ENCODE measurements around the gene RAP1GAP.

The RAP1GAP gene

DNA sequence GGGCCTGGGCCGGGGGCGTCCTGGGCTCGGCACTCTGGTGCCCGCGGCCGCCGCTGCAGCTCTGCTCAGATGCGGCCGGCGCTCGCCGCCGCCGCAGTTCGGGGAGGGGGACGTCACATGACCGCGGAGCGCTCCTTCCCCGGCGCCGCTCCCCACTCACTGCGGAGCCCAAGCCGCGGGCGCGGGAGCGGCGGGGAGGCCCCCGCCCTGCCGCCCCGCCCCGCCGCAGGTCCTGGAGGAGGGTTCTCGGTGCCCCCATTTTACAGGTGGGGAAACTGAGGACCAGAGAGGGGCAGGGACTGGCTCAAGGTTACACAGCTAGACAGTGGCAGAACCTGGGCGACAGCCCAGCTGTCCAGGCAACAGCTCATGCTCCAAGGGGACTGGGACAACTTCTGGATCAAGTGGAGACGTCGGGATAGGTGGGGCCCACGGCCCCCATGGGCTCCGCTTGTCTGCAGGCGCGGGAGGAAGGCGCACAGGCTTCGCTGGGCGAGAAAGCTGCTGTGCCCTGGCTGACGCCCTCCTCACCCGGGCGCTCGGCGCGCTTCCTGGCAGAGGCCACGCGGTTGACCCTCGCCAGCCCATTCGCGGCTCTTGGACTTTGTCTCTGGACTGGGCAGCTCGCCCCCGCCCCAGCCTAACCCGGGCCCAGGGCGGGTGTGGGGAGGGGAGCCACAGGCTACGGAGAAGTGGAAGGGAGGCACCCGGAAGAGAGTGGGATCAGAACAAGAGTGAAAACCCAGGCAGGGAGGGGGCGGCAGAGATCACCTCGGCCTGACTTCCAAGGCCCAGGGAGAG is at the start of gene RAP1GAP:
RAP1GAP (minus strand) TSS at position 100 of the 801 bp plus-strand sequence. CDS start 49,325 bp downstream, outside the sequence.
- H3K36me3 Mint-ChIP-seq: no peaks in the 10 kb centered on the region
- no peak within 1 kb of the TSS for H3K27ac Mint-ChIP-seq
- peak within 1 kb of the TSS; percentile 63 for H3K4me3 Mint-ChIP-seq
- H3K4me1 Mint-ChIP-seq: peaks cover under 1% of the 10 kb centered on the region
- DNase-seq (ENCODE audit: low spot score in 2 of 2) (no peak), ATAC-seq (ENCODE audit: low read depth) (peak; percentile 68)
- H3K27me3 Mint-ChIP-seq: peaks cover 16% of the 10 kb centered on the region
- no peaks in the 10 kb centered on the region for H3K9me3 Mint-ChIP-seq

DNA sequence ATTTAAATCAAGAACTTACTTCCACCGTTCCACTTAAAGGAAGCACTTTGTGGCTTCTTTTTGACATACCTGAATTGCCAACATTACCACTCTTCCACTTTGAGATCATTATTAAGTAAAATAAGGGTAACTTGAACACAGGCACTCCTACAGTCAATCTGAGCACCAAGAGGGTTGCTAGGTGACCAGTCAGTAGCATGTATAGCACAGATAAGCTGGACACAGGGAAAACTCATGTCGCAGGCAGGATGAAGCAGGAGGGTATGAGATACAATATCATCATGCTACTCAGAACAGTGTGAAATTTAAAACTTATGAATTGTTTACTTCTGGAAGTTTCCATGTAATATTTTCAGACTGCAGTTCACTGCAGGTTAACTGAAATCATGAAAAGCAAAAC is 47.0 kb upstream of the RAP1GAP start:
- Mint-ChIP-seq H3K9me3 (no peaks in the 10 kb centered on the region), H3K36me3 (peaks cover 25% of the 10 kb centered on the region), H3K4me3 (no peak overlapping the region), H3K27me3 (no peaks in the 10 kb centered on the region), H3K4me1 (no peaks in the 10 kb centered on the region), H3K27ac (peak overlapping the region; percentile 9)
- DNase-seq (ENCODE audit: low spot score in 2 of 2): no peak
- ATAC-seq (ENCODE audit: low read depth): no peak

DNA sequence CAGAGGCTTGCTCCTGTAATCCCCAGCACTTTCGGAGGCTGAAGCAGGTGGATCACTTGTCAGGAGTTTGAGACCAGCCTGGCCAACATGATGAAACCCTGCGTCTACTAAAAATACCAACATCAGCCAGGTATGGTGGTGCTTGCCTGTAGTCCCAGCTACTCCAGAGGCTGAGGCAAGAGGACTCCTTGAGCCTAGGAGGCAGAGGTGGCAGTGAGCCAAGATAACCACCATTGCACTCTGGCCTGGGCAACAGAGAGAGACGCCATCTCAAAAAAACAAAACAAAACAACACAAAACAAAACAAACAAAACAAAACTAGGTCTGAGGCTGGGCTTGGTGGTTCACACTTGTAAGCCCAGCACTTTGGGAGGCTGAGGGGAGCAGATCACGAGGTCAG is 38.7 kb upstream of the RAP1GAP start:
- no peaks in the 10 kb centered on the region for H3K9me3 Mint-ChIP-seq
- H3K36me3 Mint-ChIP-seq: peaks cover 20% of the 10 kb centered on the region
- H3K4me1 Mint-ChIP-seq: peaks cover 6% of the 10 kb centered on the region
- no peak for ATAC-seq (ENCODE audit: low read depth)
- H3K4me3 Mint-ChIP-seq: no peak overlapping the region
- DNase-seq (ENCODE audit: low spot score in 2 of 2): no peak
- H3K27ac Mint-ChIP-seq: no peak overlapping the region
- no peaks in the 10 kb centered on the region for H3K27me3 Mint-ChIP-seq

DNA sequence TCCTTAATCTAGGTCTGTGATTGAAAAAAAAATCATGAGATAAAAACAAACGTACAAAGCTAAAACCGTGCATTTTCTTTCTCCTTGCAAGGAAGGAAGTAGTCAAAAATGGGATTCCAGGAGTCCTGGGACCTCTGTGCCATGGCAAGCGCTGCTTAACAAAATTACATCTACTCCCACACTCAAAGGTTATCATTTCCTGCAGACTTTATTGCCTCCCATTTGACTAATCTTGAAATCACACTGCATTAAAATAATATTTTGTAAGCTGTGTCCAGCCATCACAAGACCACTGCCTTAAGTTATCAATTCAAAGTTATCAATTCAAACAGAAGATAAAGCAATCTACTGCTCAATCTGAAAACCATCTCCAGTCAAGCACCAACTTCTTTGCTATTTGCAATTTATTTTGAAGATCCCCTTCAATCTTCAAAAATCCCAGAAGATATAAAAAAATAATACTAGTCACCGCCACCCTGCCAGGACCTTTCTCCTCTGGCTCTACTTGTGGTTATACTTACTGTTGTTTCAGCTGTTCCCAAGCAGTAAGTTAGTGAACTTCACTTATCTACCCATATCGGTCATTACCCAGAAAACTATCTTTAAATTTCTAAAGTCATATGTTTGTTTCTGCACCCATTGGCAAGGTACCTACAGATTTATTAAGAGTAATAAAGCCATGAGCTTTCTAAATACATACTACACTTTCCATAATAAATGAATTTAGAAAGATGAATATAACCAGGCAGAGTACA is 38.1 kb upstream of the RAP1GAP start:
- Mint-ChIP-seq H3K4me3 (no peak overlapping the region), H3K9me3 (no peaks in the 10 kb centered on the region), H3K36me3 (peaks cover 20% of the 10 kb centered on the region), H3K4me1 (peaks cover 6% of the 10 kb centered on the region), H3K27me3 (no peaks in the 10 kb centered on the region), H3K27ac (no peak overlapping the region)
- DNase-seq (ENCODE audit: low spot score in 2 of 2): no peak
- no peak for ATAC-seq (ENCODE audit: low read depth)

DNA sequence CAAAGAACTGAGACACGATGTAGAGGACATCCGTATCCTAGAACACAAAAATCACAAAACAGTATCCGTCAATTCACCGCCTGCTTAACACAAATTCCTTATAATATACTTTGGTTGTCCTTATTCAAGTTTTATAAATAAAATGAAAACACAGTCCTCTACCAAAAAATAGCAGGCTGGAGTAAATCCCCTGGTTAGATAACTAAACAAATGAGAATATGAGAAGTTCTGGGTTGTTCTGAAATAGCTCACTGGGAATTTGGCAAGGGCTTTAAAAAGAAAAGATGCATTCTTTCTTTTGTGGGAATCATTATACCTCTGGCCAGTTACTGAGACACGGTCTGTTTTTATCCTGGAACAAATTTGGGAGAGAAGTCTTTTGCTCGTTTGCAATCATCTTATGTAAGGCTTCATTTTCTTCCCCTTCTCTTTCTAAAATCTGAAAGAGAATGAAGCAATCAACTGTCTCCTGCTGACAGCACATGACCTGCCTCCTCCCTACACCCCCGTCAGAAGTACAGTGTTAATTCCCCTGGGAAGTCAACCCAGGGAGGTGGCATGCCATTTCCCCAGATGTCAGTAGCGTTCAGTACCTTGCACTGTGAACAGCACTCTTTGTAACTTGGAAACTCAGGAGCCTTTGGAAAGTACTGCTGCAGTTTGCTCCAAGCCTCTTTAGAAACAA is 37.1 kb upstream of the RAP1GAP start:
- no peaks in the 10 kb centered on the region for H3K9me3 Mint-ChIP-seq
- peak overlapping the region; percentile 74 for H3K27ac Mint-ChIP-seq
- peaks cover 23% of the 10 kb centered on the region for H3K36me3 Mint-ChIP-seq
- H3K27me3 Mint-ChIP-seq: no peaks in the 10 kb centered on the region
- DNase-seq (ENCODE audit: low spot score in 2 of 2) (peak in 1 of 2 donors; percentile 7), ATAC-seq (ENCODE audit: low read depth) (peak; percentile 77)
- H3K4me3 Mint-ChIP-seq: no peak overlapping the region
- H3K4me1 Mint-ChIP-seq: peaks cover 6% of the 10 kb centered on the region

DNA sequence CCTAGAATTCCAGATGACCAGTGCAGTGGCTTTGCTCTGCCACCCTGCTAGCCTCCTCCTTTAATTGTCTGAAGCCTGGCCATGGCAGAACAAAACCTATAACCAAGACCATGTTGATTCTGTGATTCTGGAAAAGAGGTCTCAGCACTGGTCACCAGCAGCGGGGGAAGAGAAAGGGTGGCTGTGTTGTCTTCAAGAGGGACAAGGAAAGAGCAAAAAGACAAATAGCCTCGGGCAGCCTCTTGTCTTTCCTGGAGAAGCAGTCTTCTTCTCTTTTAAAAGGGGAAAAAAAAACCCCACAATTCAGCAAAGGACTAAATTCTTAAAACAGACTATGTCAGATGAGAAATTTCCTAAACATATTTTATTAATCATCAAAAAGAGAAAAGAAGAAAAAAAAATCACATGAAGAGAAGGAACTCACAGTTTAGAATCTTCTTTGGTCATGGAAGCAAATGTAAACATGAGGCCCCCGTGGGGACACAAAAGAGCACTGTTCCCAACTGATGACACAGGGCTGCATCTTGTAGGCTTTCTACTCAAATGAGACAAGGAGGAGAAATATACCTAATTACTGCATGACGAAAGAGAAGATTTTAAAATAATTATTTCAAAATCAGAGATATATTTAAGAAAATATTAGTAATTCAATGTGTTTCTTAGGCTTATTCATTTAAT is 36.3 kb upstream of the RAP1GAP start:
- peak overlapping the region; percentile 54 for H3K27ac Mint-ChIP-seq
- ATAC-seq (ENCODE audit: low read depth) (no peak), DNase-seq (ENCODE audit: low spot score in 2 of 2) (no peak)
- no peaks in the 10 kb centered on the region for H3K27me3 Mint-ChIP-seq
- peaks cover 6% of the 10 kb centered on the region for H3K4me1 Mint-ChIP-seq
- H3K4me3 Mint-ChIP-seq: no peak overlapping the region
- H3K9me3 Mint-ChIP-seq: no peaks in the 10 kb centered on the region
- H3K36me3 Mint-ChIP-seq: peaks cover 23% of the 10 kb centered on the region

DNA sequence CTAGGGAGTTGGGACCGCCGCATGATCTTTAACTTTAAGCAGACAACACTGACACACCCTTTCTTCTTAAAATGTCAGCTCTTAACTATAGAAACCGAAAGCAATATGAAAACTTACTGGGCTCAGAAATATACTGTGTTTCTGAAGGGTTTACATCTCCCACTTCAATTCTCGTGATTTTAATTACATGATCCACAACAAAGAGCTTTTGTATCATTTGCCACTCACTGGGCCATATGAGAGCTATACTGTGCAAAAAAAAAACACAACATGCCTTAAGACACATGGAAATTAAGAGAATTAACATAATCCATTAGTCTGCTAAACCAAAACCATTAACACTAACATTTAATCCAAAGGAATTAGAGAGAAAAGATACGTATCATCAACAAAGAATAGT is 35.0 kb upstream of the RAP1GAP start:
- no peak overlapping the region for H3K4me3 Mint-ChIP-seq
- no peaks in the 10 kb centered on the region for H3K9me3 Mint-ChIP-seq
- no peak for DNase-seq (ENCODE audit: low spot score in 2 of 2)
- peaks cover 6% of the 10 kb centered on the region for H3K4me1 Mint-ChIP-seq
- no peaks in the 10 kb centered on the region for H3K27me3 Mint-ChIP-seq
- ATAC-seq (ENCODE audit: low read depth): no peak
- no peak overlapping the region for H3K27ac Mint-ChIP-seq
- H3K36me3 Mint-ChIP-seq: peaks cover 27% of the 10 kb centered on the region

DNA sequence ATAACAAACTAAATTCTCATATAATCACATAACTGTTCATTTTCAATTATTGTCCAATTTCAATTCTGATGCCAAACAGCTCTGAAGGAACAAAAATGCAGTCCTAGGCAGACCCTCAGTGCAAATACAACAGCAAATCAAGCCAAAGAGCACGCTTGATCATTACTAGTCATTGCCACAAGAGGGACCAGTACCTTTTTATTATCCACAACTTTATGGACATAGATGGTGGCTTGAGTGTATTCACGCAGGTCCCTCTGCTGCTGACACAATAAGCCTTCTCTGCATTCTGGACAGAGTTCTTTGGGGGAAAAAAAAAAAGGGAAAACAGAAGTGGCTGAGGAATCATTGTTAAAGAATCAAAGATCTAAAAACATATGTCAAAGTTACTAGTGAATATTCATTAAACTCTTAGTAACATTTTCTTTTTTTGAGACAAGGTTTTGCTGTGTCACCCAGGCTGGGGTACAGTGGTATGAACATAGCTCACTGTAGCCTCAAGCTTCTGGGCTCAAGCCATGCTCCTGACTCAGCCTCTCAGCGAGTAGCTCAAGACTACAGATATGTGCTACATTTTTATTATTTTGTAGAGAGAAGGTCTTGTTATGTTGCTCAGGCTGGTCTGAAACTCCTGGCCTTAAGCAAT is 34.3 kb upstream of the RAP1GAP start:
- DNase-seq (ENCODE audit: low spot score in 2 of 2) (peak in 1 of 2 donors; percentile 5), ATAC-seq (ENCODE audit: low read depth) (peak; percentile 38)
- Mint-ChIP-seq H3K4me3 (no peak overlapping the region), H3K27me3 (no peaks in the 10 kb centered on the region), H3K9me3 (no peaks in the 10 kb centered on the region), H3K4me1 (peaks cover 6% of the 10 kb centered on the region), H3K27ac (peak overlapping the region; percentile 28), H3K36me3 (peaks cover 27% of the 10 kb centered on the region)

DNA sequence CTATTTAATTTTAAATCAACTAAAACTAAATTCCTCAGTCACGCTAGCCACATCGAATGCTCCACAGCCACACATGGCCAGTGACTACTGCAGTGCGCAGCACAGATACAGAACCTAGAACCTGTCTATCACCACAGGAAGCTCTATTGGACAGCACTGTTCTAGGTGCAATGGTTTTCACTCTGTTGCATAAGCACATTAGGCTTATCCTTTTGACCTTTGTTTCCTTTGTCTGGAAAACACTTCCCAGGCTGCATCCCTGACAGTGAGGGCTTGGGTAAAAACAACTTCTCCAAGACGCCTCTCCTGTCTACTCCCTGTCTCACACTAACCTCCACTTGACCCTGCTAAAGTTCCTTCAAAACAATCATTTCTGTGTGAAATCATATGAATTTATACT is 33.6 kb upstream of the RAP1GAP start:
- Mint-ChIP-seq H3K27me3 (no peaks in the 10 kb centered on the region), H3K9me3 (no peaks in the 10 kb centered on the region), H3K4me1 (peaks cover 6% of the 10 kb centered on the region), H3K27ac (peak overlapping the region; percentile 28), H3K4me3 (no peak overlapping the region), H3K36me3 (peaks cover 27% of the 10 kb centered on the region)
- DNase-seq (ENCODE audit: low spot score in 2 of 2): no peak
- no peak for ATAC-seq (ENCODE audit: low read depth)

DNA sequence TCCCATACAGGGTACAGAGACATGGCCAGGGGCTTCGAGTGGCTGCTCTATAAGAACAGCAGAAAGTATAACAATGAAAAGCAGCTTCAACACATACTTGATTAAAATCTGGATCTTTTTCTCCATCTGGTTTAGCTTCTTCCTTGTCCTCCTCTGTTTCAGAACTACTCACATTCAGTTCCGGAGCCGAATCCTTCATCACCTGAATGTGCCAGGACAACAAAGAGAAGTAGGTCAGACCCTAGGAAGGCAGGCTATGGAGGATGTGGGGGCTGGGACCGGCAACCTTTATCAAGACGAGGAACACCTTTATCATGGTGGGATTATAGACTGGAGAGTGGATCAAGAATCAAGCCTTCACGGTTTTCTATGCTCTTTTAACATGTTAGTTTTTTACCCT is 32.2 kb upstream of the RAP1GAP start:
- H3K36me3 Mint-ChIP-seq: peaks cover 29% of the 10 kb centered on the region
- no peaks in the 10 kb centered on the region for H3K27me3 Mint-ChIP-seq
- ATAC-seq (ENCODE audit: low read depth) (no peak), DNase-seq (ENCODE audit: low spot score in 2 of 2) (no peak)
- H3K27ac Mint-ChIP-seq: no peak overlapping the region
- H3K9me3 Mint-ChIP-seq: no peaks in the 10 kb centered on the region
- H3K4me1 Mint-ChIP-seq: peaks cover 4% of the 10 kb centered on the region
- H3K4me3 Mint-ChIP-seq: no peak overlapping the region

DNA sequence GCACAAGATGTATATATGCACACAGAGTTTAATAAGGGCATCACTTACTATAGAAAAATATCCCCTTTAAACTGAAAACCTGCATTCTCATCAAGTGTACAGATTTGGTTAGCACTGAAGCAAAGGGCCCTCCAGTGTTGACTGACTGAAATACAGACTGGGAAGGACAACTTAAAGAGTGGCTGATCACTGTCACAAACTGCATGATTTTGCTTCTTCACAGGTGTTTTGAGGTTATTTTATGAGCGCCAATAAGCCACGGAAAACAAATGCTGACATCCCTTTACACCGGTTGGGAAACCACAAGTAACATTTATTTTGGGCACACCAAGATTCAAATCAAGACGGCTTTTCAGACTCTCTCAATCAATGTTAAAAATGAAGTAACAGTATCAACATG is 30.9 kb upstream of the RAP1GAP start:
- Mint-ChIP-seq H3K36me3 (peaks cover 27% of the 10 kb centered on the region), H3K4me1 (peaks cover 2% of the 10 kb centered on the region), H3K27ac (no peak overlapping the region), H3K4me3 (no peak overlapping the region), H3K27me3 (no peaks in the 10 kb centered on the region), H3K9me3 (no peaks in the 10 kb centered on the region)
- DNase-seq (ENCODE audit: low spot score in 2 of 2) (no peak), ATAC-seq (ENCODE audit: low read depth) (no peak)

DNA sequence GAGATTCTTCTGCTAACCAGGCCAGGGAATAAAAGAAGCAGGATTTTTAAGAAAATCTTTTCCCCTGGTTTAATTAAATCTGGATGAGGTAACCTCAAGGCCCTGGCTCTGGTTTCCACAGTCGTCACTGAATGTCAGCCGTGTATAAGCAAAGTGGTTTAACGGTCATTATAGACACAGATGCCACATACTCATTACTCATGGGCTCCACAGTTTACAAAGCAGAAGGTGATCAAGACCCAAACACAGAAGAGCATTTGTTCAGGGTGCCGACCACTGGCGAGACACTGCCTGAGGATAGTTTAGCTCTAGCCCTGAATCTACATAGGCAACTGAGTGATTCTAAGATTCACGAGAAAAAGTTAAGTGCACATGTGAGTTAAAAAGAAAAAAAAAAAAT is 27.8 kb upstream of the RAP1GAP start:
- Mint-ChIP-seq H3K9me3 (no peaks in the 10 kb centered on the region), H3K36me3 (peaks cover 30% of the 10 kb centered on the region), H3K27ac (no peak overlapping the region), H3K4me1 (no peaks in the 10 kb centered on the region), H3K4me3 (no peak overlapping the region), H3K27me3 (no peaks in the 10 kb centered on the region)
- DNase-seq (ENCODE audit: low spot score in 2 of 2): no peak
- no peak for ATAC-seq (ENCODE audit: low read depth)

DNA sequence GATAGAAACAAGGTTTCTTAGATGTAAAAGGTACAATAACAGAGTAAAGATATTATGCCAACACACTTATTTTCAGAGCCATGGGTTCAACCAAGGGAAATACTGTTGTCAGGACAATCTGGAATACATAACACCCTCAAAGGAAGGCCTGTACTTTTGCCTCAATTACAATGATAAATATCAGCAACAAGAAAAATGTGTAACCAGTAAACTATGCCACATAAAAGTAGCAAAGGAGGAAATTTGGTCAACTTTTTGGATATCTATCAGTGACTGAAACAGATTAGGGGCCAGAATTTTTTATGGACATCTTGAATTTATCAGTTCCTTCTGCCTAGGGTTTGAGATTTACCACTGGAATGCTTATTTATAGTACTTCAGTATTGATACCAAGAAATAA is 24.6 kb upstream of the RAP1GAP start:
- no peak for DNase-seq (ENCODE audit: low spot score in 2 of 2)
- no peaks in the 10 kb centered on the region for H3K9me3 Mint-ChIP-seq
- H3K4me1 Mint-ChIP-seq: no peaks in the 10 kb centered on the region
- H3K36me3 Mint-ChIP-seq: peaks cover 31% of the 10 kb centered on the region
- no peaks in the 10 kb centered on the region for H3K27me3 Mint-ChIP-seq
- no peak overlapping the region for H3K27ac Mint-ChIP-seq
- no peak for ATAC-seq (ENCODE audit: low read depth)
- no peak overlapping the region for H3K4me3 Mint-ChIP-seq
